Measurements from ENCODE around the gene SCO1. TPM values are rescaled to one million over a fixed set of nuclear protein-coding genes. Genes with fewer than 3 reads are reported as not detected.

SCO1 gene
- total and polyA plus RNA-seq, 2 donors (not counting 1 experiment from before 2014, with no cell fraction given) = 5.9 to 28.6 TPM

- DNase-seq (no peak), ATAC-seq (ENCODE audit: low read depth) (no peak)
- no peak overlapping the region for H3K4me2 ChIP-seq (replicated peaks; ENCODE audit: low read depth, low read length, poor library complexity, severe bottlenecking)
- H3K27me3 ChIP-seq (replicated peaks in 1 of 4; ENCODE audit: control extremely low read depth in 1 of 4, control insufficient read depth in 3 of 4, insufficient read depth in 4 of 4, low read length in 3 of 4) = peaks cover 0 to 2% (median 0%) of the 10 kb centered on the region in 4 experiments
- no peaks in the 10 kb centered on the region for H3K4me1 Mint-ChIP-seq
- ChIA-PET POLR2A (no interaction called here), CTCF (interaction anchor here (0.7 kb wide), 1 partner anchor 126 kb away, joined by 4 read pairs; no protein-coding TSS in a partner anchor)
- TF ChIP-seq CTCF (IDR thresholded peaks at IDR 0.05) (no peak), EZH2 (IDR thresholded peaks at IDR 0.05; ENCODE audit: borderline replicate concordance, insufficient read depth, low read depth, low read length, poor library complexity, severe bottlenecking) (no peak)
- H3K27ac ChIP-seq (ENCODE audit: low read length in 2 of 2) = no peak overlapping the region
- H3K9me3 ChIP-seq (ENCODE audit: control extremely low read depth in 1 of 3, control insufficient read depth in 2 of 3, insufficient read depth in 1 of 3, low read length in 2 of 3) = no peaks in the 10 kb centered on the region
- H3K36me3 ChIP-seq (replicated peaks in 1 of 2; ENCODE audit: control extremely low read depth in 1 of 2, control insufficient read depth in 1 of 2, extremely low read depth in 1 of 2, insufficient read depth in 2 of 2, low read length in 1 of 2) = no peaks in the 10 kb centered on the region
- H2AFZ ChIP-seq (ENCODE audit: insufficient read depth, low read depth, low read length, poor library complexity, severe bottlenecking) = no peak overlapping the region
- intact Hi-C loops (cut with micrococcal nuclease) = no loop called here
- WGBS (ENCODE audit: insufficient coverage) = no CpG with 5 or more reads among the region's 8 CpGs
- no peak overlapping the region for H3K4me3 Mint-ChIP-seq
- H3K27me3 Mint-ChIP-seq = peaks cover 10% of the 10 kb centered on the region
- H3K9me3 Mint-ChIP-seq (ENCODE audit: insufficient read depth) = no peaks in the 10 kb centered on the region
- no peaks in the 10 kb centered on the region for H3K79me2 ChIP-seq (ENCODE audit: control insufficient read depth, insufficient read depth, low read length)
- no peaks in the 10 kb centered on the region for H3K4me1 ChIP-seq (ENCODE audit: control insufficient read depth in 2 of 2, insufficient read depth in 2 of 2, low read length in 2 of 2)
- H4K20me1 ChIP-seq (ENCODE audit: control insufficient read depth, insufficient read depth, low read length, poor library complexity, severe bottlenecking) = no peaks in the 10 kb centered on the region
- no peak overlapping the region for H3K4me3 ChIP-seq (ENCODE audit: control extremely low read depth in 1 of 5, extremely low read depth in 1 of 5, insufficient read depth in 1 of 5, low read depth in 2 of 5, low read length in 4 of 5)
- no peak overlapping the region for H3K27ac Mint-ChIP-seq
- H3K9ac ChIP-seq (ENCODE audit: low read length) = no peak overlapping the region
Measured at GRCh38 chr17:10743316-10744009, 46.1 kb upstream of the SCO1 start.

GRCh38 chr17:10742431-10742830, 45.1 kb upstream of the SCO1 start:
- no peak for ATAC-seq (ENCODE audit: low read depth)
- no peaks in the 10 kb centered on the region for H4K20me1 ChIP-seq (ENCODE audit: control insufficient read depth, insufficient read depth, low read length, poor library complexity, severe bottlenecking)
- no peak overlapping the region for H3K27ac Mint-ChIP-seq
- ChIA-PET CTCF (no interaction called here), POLR2A (no interaction called here)
- H3K9me3 ChIP-seq (ENCODE audit: control extremely low read depth in 1 of 3, control insufficient read depth in 2 of 3, insufficient read depth in 1 of 3, low read length in 2 of 3) = no peaks in the 10 kb centered on the region
- no peaks in the 10 kb centered on the region for H3K79me2 ChIP-seq (ENCODE audit: control insufficient read depth, insufficient read depth, low read length)
- H3K9me3 Mint-ChIP-seq (ENCODE audit: insufficient read depth) = no peaks in the 10 kb centered on the region
- intact Hi-C loops (cut with micrococcal nuclease) = no loop called here
- H3K4me3 ChIP-seq (ENCODE audit: control extremely low read depth in 1 of 5, extremely low read depth in 1 of 5, insufficient read depth in 1 of 5, low read depth in 2 of 5, low read length in 4 of 5) = no peak overlapping the region
- no peak overlapping the region for H3K9ac ChIP-seq (ENCODE audit: low read length)
- no peaks in the 10 kb centered on the region for H3K36me3 ChIP-seq (replicated peaks in 1 of 2; ENCODE audit: control extremely low read depth in 1 of 2, control insufficient read depth in 1 of 2, extremely low read depth in 1 of 2, insufficient read depth in 2 of 2, low read length in 1 of 2)
- no peak overlapping the region for H3K27ac ChIP-seq (ENCODE audit: low read length in 2 of 2)
- no peak overlapping the region for H2AFZ ChIP-seq (ENCODE audit: insufficient read depth, low read depth, low read length, poor library complexity, severe bottlenecking)
- peaks cover 0 to 2% (median 0%) of the 10 kb centered on the region in 4 experiments for H3K27me3 ChIP-seq (replicated peaks in 1 of 4; ENCODE audit: control extremely low read depth in 1 of 4, control insufficient read depth in 3 of 4, insufficient read depth in 4 of 4, low read length in 3 of 4)
- peaks cover 18% of the 10 kb centered on the region for H3K27me3 Mint-ChIP-seq
- TF ChIP-seq CTCF (IDR thresholded peaks at IDR 0.05) (no peak), EZH2 (IDR thresholded peaks at IDR 0.05; ENCODE audit: borderline replicate concordance, insufficient read depth, low read depth, low read length, poor library complexity, severe bottlenecking) (no peak)
- no peaks in the 10 kb centered on the region for H3K4me1 ChIP-seq (ENCODE audit: control insufficient read depth in 2 of 2, insufficient read depth in 2 of 2, low read length in 2 of 2)
- DNase-seq = no peak
- no peaks in the 10 kb centered on the region for H3K4me1 Mint-ChIP-seq
- 100% methylated on average over 4 of the region's 6 CpGs for WGBS (ENCODE audit: insufficient coverage)
- H3K4me2 ChIP-seq (replicated peaks; ENCODE audit: low read depth, low read length, poor library complexity, severe bottlenecking) = no peak overlapping the region
- no peak overlapping the region for H3K4me3 Mint-ChIP-seq

Measured in B cell (primary cell).